Measurements from ENCODE around the gene PRDM16. TPM values are rescaled to one million over a fixed set of nuclear protein-coding genes. Genes with fewer than 3 reads are reported as not detected.

PRDM16 gene
- total and polyA plus RNA-seq, 2 of the 4 experiments (the other 2 are of a cell fraction), result 0.02 TPM; not detected in 1

DNA sequence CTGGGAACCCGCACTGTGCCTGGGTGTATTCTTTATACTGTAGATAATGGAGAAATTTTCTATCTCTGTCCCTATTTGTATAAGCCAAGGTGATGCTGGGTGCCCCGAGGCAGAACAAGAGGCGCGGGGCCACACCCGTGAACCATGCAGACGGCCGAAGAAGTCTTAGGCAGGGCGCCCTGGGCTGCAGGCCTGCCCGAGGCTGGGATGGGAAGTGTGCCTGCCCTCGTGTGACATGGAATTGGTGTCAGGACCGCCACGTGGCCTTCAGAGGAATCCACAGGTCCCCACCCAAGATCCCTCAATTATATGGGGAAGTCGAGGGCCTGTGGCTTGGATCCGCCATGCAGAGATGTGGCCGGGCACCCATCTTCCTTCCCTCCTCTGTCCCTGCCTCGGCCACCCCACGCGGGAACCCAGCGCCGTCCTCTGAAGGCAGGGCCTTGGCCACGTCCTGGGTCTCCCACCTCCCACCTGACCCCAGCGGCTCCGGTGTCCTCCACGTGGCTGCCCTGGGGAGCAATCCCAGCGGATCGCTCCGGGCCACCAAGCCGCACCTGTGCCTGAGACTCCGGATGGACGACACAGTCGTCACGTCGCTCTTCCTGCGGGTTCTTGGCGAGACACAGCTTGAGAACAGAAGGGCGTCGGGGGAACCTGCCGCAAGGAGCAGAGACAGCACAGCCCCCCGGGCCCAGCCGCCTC, 365.6 kb downstream of the PRDM16 start:
- H3K4me2 ChIP-seq (ENCODE audit: low read depth, low read length), result no peak overlapping the region
- CTCF ChIA-PET, result interaction anchor here (0.8 kb wide), 1 partner anchor 9 kb away, joined by 3 read pairs; no protein-coding TSS in a partner anchor

More for the DNA sequence above, 365.6 kb downstream of the PRDM16 start:
- POLR2A ChIA-PET (ENCODE audit: unreplicated experiment), result no interaction called here
- Histone ChIP-seq H2BK5ac (ENCODE audit: low read depth, low read length, poor library complexity, severe bottlenecking) (no peak overlapping the region), H3K18ac (ENCODE audit: low read depth, low read length) (no peak overlapping the region), H3K4ac (ENCODE audit: low read depth, low read length) (no peak overlapping the region), H3K4me1 (ENCODE audit: control insufficient read depth, insufficient read depth, low read length) (no peaks in the 10 kb centered on the region), H4K20me1 (ENCODE audit: insufficient read depth, low read length) (no peaks in the 10 kb centered on the region), H2AK9ac (replicated peaks; ENCODE audit: low read depth, low read length, poor library complexity) (no peak overlapping the region), H4K91ac (ENCODE audit: insufficient read depth, low read depth, low read length) (no peak overlapping the region), H3K9ac (ENCODE audit: low read depth, low read length) (no peak overlapping the region), H4K8ac (ENCODE audit: low read depth in 2 of 2, low read length in 2 of 2) (no peak overlapping the region), H3K23ac (ENCODE audit: low read depth, low read length) (no peak overlapping the region), H3K9me1 (ENCODE audit: insufficient read depth, low read length) (no peaks in the 10 kb centered on the region), H3K14ac (replicated peaks; ENCODE audit: low read depth, low read length) (no peak overlapping the region), H2BK20ac (ENCODE audit: low read depth, low read length) (no peak overlapping the region), H3K4me3 (ENCODE audit: insufficient read depth, low read depth, low read length) (no peak overlapping the region), H4K5ac (ENCODE audit: low read depth, low read length) (no peak overlapping the region), H2AFZ (replicated peaks; ENCODE audit: low read length, poor library complexity) (no peak overlapping the region), H2BK120ac (ENCODE audit: low read depth, low read length) (no peak overlapping the region), H3K27ac (ENCODE audit: insufficient read depth, low read length) (no peak overlapping the region), H3K56ac (ENCODE audit: extremely low read depth, insufficient read depth, low read length) (no peak overlapping the region), H3K36me3 (ENCODE audit: control insufficient read depth, insufficient read depth, low read length) (no peaks in the 10 kb centered on the region), H3K9me3 (ENCODE audit: control insufficient read depth, insufficient read depth, low read length) (0 out of 2 replicates have a peak, but pooled peaks cover 2% of the 10 kb centered on the region), H2BK15ac (ENCODE audit: low read depth, low read length) (no peak overlapping the region), H2AK5ac (ENCODE audit: low read depth, low read length) (no peak overlapping the region), H3K27me3 (ENCODE audit: control insufficient read depth, insufficient read depth, low read length) (peaks cover 2% of the 10 kb centered on the region; the same call in 1 of the 2 replicates), H3K79me1 (ENCODE audit: low read depth in 1 of 2, low read length in 2 of 2) (no peaks in the 10 kb centered on the region)
- in situ Hi-C loops (cut with MboI; ENCODE audit: low sequenced_read_pairs) (no loop called here), intact Hi-C loops (cut with micrococcal nuclease) (no loop called here), dilution Hi-C loops (cut with HindIII; ENCODE audit: low sequenced_read_pairs, unreplicated experiment) (no loop called here)
- no peak for ATAC-seq (ENCODE audit: low read depth)
- TF ChIP-seq RAD21 (IDR thresholded peaks at IDR 0.05; ENCODE audit: low read length), result no peak
- TF ChIP-seq MAZ (IDR thresholded peaks at IDR 0.05; ENCODE audit: borderline replicate concordance, low read depth, low read length), result no peak
- no peak for TF ChIP-seq BHLHE40 (IDR thresholded peaks at IDR 0.05; ENCODE audit: low read depth, low read length)
- no peak for TF ChIP-seq NFE2L2 (IDR thresholded peaks at IDR 0.05; ENCODE audit: low read depth, low read length)
- TF ChIP-seq RCOR1 (IDR thresholded peaks at IDR 0.05; ENCODE audit: insufficient replicate concordance, low read length), result no peak
- no peak for TF ChIP-seq ELK1 (IDR thresholded peaks at IDR 0.05; ENCODE audit: borderline replicate concordance, low read depth, low read length)
- BruUV-seq (replicated peaks), result no TSS peak
- DNase-seq, result no peak
- WGBS, 2 experiments (ENCODE audit: extremely low coverage in 2 of 2, insufficient read length in 1 of 2), result 83% methylated on average over 14 of the region's 40 CpGs; no CpG with 5 or more reads in 1 of the 2 experiments
